OCI-LY7 (cell line): ENCODE data around the gene MON1A. TPM values are rescaled to one million over a fixed set of nuclear protein-coding genes. Genes with fewer than 3 reads are reported as not detected.

Experiments used
- BruUV-seq: library from RNA; stranded (reverse); fragments of 400-500 nt; replicated peaks from 2 replicates; lab custom pipeline; 2021; lab: Mats Ljungman, UMichigan
- CTCF ChIA-PET: fragments of 300-600 bp; sonication (Branson Sonifier 250); formaldehyde crosslinking; loops from one replicate; lab custom pipeline; 2022; ENCODE audit warnings: antibody characterized with exemption; ENCODE audit not compliant: unreplicated experiment; lab: Charles Lee
- POLR2A ChIA-PET: fragments of 300-600 bp; sonication (Branson Sonifier 250); formaldehyde crosslinking; loops from one replicate; lab custom pipeline; 2022; ENCODE audit warnings: antibody characterized with exemption; lab: Charles Lee
- DNase-seq: peaks from one replicate; pipeline ENCODE4 v3.0.0-alpha.2; 2015; ENCODE audit warnings: low spot score
- H2AFZ ChIP-seq: fragments of 200-600 bp; sonication (generic), shearing (Covaris generic); 2 replicates; pipeline ENCODE4 v1.6.1; 2014; ENCODE audit warnings: mild to moderate bottlenecking, antibody characterized with exemption, low read length, moderate library complexity
- H3K27ac ChIP-seq: fragments of 200-600 bp; sonication (generic); 2 replicates; pipeline ENCODE4 v1.5.1; 2014; ENCODE audit warnings: mixed run types, low read depth, mild to moderate bottlenecking, moderate library complexity, low read length, inconsistent platforms; ENCODE audit not compliant: poor library complexity, severe bottlenecking
- H3K36me3 ChIP-seq: fragments of 200-600 bp; sonication (generic); 2 replicates; pipeline ENCODE4 v1.6.1; 2014; ENCODE audit warnings: mild to moderate bottlenecking, antibody characterized with exemption, low read length, moderate library complexity, mixed read lengths; ENCODE audit not compliant: insufficient read depth
- H3K4me1 ChIP-seq: fragments of 200-600 bp; sonication (generic); 2 replicates; pipeline ENCODE4 v1.5.1; 2014; ENCODE audit warnings: mild to moderate bottlenecking, low read length; ENCODE audit not compliant: insufficient read depth, poor library complexity, severe bottlenecking
- H3K4me2 ChIP-seq: fragments of 200-600 bp; sonication (generic); 2 replicates; pipeline ENCODE4 v1.6.1; 2014; ENCODE audit warnings: mild to moderate bottlenecking, low read length
- H3K4me3 ChIP-seq: fragments of 200-600 bp; sonication (generic); 2 replicates; pipeline ENCODE4 v1.5.1; 2014; ENCODE audit warnings: mild to moderate bottlenecking, low read depth, low read length; ENCODE audit not compliant: poor library complexity, severe bottlenecking
- H3K79me2 ChIP-seq: fragments of 200-600 bp; sonication (generic); 2 replicates; pipeline ENCODE4 v1.6.1; 2016; ENCODE audit warnings: low read depth, mild to moderate bottlenecking, low read length, moderate library complexity, mixed read lengths; ENCODE audit not compliant: insufficient read depth
- H3K9me2 ChIP-seq: fragments of 200-600 bp; sonication (generic); 2 replicates; pipeline ENCODE4 v1.6.1; 2016; ENCODE audit warnings: mild to moderate bottlenecking, low read length, mixed read lengths; ENCODE audit not compliant: insufficient read depth
- H3K9me3 ChIP-seq: fragments of 200-600 bp; sonication (generic); 2 replicates; pipeline ENCODE4 v1.6.1; 2014; ENCODE audit warnings: mild to moderate bottlenecking, mixed run types, low read length, mixed read lengths
- H4K20me1 ChIP-seq: fragments of 200-600 bp; sonication (generic); 2 replicates; pipeline ENCODE4 v1.6.1; 2014; ENCODE audit warnings: mild to moderate bottlenecking, antibody characterized with exemption, low read length, moderate library complexity, mixed read lengths; ENCODE audit not compliant: insufficient read depth
- CTCF ChIP-seq: fragments of 200-600 bp; sonication (generic); conservative IDR thresholded peaks from 2 replicates; pipeline ENCODE4 v1.5.1; 2014; ENCODE audit warnings: mild to moderate bottlenecking, antibody characterized with exemption, low read length, moderate library complexity, mixed read lengths
- EZH2phosphoT487 ChIP-seq: fragments of 200-600 bp; sonication (generic); IDR thresholded peaks from 2 replicates; pipeline ENCODE4 v1.6.1; 2018; ENCODE audit warnings: low read depth, borderline replicate concordance, mild to moderate bottlenecking, mixed run types, antibody characterized with exemption, low read length, moderate library complexity, mixed read lengths
- intact Hi-C: fragments of 100-400 bp; cut with micrococcal nuclease; formaldehyde crosslinking; loops from one replicate; pipeline ENCODE4 v1.10.0; 2022; ENCODE audit not compliant: unreplicated experiment
- total RNA-seq, 2 experiments: library from RNA; depleted of rRNA in 1 of 2; stranded (reverse); fragments of >200 nt in 1 of 2; shearing (Covaris generic) in 1 of 2; gene quantifications; 2 replicates each; pipeline ENCODE4 v1.2.3, GENCODE V29; 2014 to 2022

MON1A gene
- total RNA-seq, 2 experiments from 2014 or later: 7.3 to 10.4 TPM

DNA sequence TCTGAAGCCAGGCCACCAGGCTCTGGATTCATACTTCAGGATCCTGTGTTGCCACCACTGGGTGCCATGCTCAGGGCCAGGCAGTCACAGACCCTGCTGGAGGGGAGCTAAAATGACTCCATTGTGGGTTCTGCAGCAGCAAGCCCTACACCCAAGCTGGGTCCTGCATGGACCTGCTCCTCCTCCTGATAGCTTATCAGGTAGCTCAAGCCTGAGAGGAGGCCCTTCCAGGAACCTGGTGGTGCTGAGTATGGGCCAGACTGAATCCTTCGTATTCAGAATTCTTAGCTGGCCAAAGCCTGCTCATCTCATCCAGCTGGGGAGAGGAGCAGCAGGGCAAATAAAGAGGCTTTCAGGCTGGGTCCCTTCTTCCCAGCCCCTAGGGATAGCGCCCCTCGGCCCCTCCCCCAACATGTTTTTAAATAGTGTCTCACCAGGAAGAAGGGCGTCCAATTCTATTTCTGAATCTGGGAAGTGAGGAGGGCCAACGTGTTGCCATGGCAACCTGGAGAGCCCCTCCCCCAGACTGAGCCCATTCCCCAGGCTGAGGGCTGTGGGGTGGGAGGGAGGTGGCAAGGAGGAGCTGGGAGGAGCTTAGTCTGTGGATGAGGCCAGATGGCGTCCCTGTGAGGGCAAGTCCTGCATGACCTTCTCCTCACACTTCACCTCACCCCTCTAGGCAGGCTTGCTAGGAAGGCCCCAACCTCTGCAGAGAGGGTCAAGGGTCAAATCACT lies 48.9 kb downstream of the MON1A start:
- ChIA-PET POLR2A (no interaction called here), CTCF (no interaction called here)
- no peaks in the 10 kb centered on the region for H3K79me2 ChIP-seq
- TF ChIP-seq EZH2phosphoT487 (no peak), CTCF (no peak)
- no peak overlapping the region for H3K27ac ChIP-seq
- BruUV-seq: no TSS peak
- intact Hi-C loops: no loop called here
- no peaks in the 10 kb centered on the region for H3K9me2 ChIP-seq
- no peak for DNase-seq
- H3K4me2 ChIP-seq: no peak overlapping the region
- no peak overlapping the region for H3K4me3 ChIP-seq
- no peaks in the 10 kb centered on the region for H4K20me1 ChIP-seq
- H3K4me1 ChIP-seq: peaks cover 11% of the 10 kb centered on the region
- H2AFZ ChIP-seq: no peak overlapping the region
- H3K36me3 ChIP-seq: no peaks in the 10 kb centered on the region
- H3K9me3 ChIP-seq: no peaks in the 10 kb centered on the region

DNA sequence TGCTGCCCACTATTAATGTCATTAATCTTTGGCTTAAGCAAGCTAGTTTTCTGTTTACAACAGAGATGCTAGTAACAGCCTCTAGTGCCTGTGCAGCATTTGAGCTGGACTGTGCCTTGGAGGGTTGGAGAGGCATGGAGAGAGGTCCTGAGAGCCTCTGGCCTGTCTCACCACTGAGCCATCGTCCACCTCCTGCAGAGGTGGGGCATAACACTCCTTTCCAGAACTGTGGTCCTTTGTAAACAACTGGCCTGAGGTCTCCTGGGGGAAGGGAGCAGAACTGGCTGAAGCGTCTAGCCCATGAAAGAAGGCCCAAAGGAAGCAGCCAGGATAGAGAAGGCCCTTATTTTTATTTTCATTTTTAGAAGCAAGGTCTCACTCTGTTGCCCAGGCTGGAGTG lies 49.9 kb downstream of the MON1A start:
- Histone ChIP-seq H4K20me1 (no peaks in the 10 kb centered on the region), H3K4me1 (peaks cover 11% of the 10 kb centered on the region), H3K4me2 (no peak overlapping the region), H3K9me3 (no peaks in the 10 kb centered on the region), H3K9me2 (no peaks in the 10 kb centered on the region), H3K36me3 (no peaks in the 10 kb centered on the region), H3K4me3 (no peak overlapping the region), H3K27ac (no peak overlapping the region), H2AFZ (no peak overlapping the region), H3K79me2 (no peaks in the 10 kb centered on the region)
- intact Hi-C loops: no loop called here
- DNase-seq: no peak
- BruUV-seq: no TSS peak
- no peak for TF ChIP-seq EZH2phosphoT487
- no peak for TF ChIP-seq CTCF
- CTCF ChIA-PET: no interaction called here
- POLR2A ChIA-PET: interaction anchor here (1.4 kb wide), 1 partner anchor 17 kb away, joined by 3 read pairs; no protein-coding TSS in a partner anchor

DNA sequence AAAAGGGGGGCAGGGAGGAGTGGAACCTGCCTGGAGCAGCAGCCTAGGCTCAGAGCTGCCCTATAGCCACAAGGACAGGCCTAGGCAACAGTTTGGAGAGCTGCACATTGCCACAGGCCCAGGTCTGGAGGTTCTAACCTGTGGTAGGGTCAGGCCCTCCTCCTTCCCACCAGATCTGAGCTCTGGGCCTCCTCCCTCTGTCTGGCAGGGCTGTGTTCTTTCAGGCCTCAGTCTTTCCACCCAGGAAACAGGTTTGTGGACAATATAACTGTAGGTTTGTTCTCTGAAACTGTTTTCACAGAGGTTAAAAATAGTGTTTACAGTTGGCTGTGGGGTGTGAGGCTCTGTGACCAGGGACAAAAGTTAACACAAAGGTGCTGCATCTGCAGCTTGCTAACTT lies 50.9 kb downstream of the MON1A start:
- no peaks in the 10 kb centered on the region for H3K79me2 ChIP-seq
- H3K4me3 ChIP-seq: no peak overlapping the region
- H3K27ac ChIP-seq: no peak overlapping the region
- ChIA-PET POLR2A (interaction anchor here (1.4 kb wide), 1 partner anchor 16 kb away, joined by 3 read pairs; no protein-coding TSS in a partner anchor), CTCF (interaction anchor here (0.8 kb wide), 1 partner anchor 11 kb away, joined by 3 read pairs; no protein-coding TSS in a partner anchor)
- no peaks in the 10 kb centered on the region for H4K20me1 ChIP-seq
- no peak overlapping the region for H2AFZ ChIP-seq
- TF ChIP-seq EZH2phosphoT487 (no peak), CTCF (no peak)
- no peaks in the 10 kb centered on the region for H3K9me2 ChIP-seq
- BruUV-seq: no TSS peak
- DNase-seq: no peak
- peaks cover 11% of the 10 kb centered on the region for H3K4me1 ChIP-seq
- no peaks in the 10 kb centered on the region for H3K36me3 ChIP-seq
- intact Hi-C loops: no loop called here
- no peak overlapping the region for H3K4me2 ChIP-seq
- H3K9me3 ChIP-seq: no peaks in the 10 kb centered on the region
